GM13976 (cell line): ENCODE results near the gene REL.
"Not testable (repeated sequence)": the region's sequence is repeated elsewhere in the genome, so short reads cannot be mapped to it uniquely, and the experiment has no call there.

Experiments used
- DNase-seq: peaks from one replicate; pipeline ENCODE4 v3.0.0; 2012; ENCODE audit warnings: low spot score
- in situ Hi-C: fragments of 300-500 bp; cut with MboI; formaldehyde crosslinking; loops from one replicate; pipeline ENCODE4 v1.12.0; 2022; ENCODE audit warnings: low sequenced_read_pairs, mixed read lengths, inconsistent platforms; ENCODE audit not compliant: unreplicated experiment
- TF ChIP-seq, protein P1 (sequence below): IDR thresholded peaks from 2 replicates; pipeline ENCODE4 v1.5.1; 2012; ENCODE audit warnings: borderline replicate concordance, mild to moderate bottlenecking; ENCODE audit not compliant: insufficient read depth; ENCODE audit errors: extremely low read depth, missing control alignments, control extremely low read depth

The REL gene

DNA sequence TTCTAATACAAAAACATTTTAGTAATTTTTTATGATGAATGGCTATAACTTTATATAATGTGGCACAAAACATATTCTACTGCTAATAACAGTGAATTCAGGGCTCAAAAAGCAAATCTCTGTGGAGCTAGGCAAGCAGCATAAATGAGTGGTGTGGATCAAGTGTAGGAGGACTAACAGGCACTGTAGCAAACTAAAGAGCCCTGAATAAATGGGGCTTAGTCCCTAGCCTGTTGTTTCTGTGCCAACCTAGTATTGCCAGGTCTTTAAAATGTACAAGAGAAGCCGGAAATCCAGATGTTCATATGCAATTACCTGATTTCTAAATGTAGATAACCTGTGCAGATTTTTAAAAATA lies 18.5 kb downstream of the REL start:
- DNase-seq = no peak
- in situ Hi-C loops = no loop called here
- TF ChIP-seq, protein P1, sequence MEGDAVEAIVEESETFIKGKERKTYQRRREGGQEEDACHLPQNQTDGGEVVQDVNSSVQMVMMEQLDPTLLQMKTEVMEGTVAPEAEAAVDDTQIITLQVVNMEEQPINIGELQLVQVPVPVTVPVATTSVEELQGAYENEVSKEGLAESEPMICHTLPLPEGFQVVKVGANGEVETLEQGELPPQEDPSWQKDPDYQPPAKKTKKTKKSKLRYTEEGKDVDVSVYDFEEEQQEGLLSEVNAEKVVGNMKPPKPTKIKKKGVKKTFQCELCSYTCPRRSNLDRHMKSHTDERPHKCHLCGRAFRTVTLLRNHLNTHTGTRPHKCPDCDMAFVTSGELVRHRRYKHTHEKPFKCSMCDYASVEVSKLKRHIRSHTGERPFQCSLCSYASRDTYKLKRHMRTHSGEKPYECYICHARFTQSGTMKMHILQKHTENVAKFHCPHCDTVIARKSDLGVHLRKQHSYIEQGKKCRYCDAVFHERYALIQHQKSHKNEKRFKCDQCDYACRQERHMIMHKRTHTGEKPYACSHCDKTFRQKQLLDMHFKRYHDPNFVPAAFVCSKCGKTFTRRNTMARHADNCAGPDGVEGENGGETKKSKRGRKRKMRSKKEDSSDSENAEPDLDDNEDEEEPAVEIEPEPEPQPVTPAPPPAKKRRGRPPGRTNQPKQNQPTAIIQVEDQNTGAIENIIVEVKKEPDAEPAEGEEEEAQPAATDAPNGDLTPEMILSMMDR = no peak

DNA sequence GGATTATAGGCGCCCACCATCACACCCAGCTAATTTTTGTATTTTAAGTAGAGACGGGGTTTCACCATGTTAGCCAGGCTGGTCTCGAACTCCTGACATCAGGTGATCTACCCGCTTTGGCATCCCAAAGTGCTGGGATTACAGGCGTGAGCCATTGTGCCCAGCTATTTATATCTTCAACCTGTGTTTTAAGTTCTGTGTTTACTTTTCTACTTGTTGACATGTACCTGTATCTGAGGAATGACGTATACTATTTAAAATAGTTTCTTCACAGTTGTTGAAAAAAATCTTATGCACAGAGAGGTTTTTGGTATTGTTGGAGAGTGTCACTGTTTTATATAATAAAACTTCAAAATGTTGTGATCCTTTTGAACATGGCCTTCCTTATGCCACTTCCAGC lies 19.9 kb downstream of the REL start:
- DNase-seq, in situ Hi-C loops: not testable (repeated sequence)

DNA sequence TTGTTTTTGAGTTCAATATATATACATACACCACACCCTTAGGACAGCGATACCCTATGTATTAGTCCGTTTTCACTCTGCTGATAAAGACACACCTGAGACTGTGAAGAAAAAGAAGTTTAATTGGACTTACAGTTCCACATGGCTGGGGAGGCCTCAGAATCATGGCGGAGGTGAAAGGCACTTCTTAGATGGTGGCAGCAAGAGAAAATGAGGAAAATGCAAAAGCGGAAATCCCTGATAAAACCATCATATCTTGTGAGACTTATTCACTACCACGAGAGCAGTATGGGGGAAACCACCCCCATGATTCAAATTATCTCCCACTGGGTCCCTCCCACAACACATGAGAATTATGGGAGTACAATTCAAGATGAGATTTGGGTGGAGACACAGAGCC lies 24.5 kb downstream of the REL start:
- not testable (repeated sequence) for DNase-seq

DNA sequence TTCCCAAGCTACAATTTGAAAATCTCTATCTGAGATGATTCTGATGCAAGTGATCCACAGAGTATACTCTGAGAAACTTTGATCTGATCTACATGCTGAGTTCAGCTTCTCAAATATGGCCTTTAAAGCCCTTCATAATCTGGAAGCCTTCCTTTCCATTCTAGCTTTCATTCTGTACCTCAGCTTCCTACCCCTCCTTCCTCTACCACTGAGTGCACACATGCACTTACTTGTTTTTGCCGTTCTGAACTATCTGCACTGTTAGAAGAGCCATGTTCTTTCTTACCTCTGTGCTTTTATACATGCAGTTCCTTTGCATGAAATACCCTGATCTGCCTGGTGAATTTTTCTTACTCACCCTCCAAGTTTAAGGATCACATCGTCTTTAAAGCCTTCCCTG lies 25.0 kb downstream of the REL start:
- in situ Hi-C loops = no loop called here
- TF ChIP-seq, protein P1 = no peak
- no peak for DNase-seq

More for the DNA sequence above, 24.5 kb downstream of the REL start:
- in situ Hi-C loops = not testable (repeated sequence)

DNA sequence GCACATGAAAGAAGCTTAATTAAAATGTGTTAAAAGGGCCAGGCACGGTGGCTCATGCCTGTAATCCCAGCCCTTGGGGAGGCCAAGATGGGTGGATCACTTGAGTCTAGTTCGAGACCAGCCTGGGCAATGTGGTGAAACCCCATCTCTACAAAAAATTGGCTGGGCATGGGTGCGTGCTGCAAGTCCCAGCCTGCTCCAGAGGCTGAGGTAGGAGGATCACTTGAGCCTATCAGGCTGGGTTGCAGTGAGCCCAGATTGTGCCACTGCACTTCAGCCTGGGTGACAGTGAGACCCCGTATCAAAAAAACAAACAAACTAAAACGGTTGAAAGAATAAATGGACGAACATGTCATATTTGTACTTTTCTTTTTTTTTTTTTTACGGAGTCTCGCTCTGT lies 26.0 kb downstream of the REL start:
- DNase-seq = no peak
- in situ Hi-C loops = no loop called here
- TF ChIP-seq, protein P1 = no peak

DNA sequence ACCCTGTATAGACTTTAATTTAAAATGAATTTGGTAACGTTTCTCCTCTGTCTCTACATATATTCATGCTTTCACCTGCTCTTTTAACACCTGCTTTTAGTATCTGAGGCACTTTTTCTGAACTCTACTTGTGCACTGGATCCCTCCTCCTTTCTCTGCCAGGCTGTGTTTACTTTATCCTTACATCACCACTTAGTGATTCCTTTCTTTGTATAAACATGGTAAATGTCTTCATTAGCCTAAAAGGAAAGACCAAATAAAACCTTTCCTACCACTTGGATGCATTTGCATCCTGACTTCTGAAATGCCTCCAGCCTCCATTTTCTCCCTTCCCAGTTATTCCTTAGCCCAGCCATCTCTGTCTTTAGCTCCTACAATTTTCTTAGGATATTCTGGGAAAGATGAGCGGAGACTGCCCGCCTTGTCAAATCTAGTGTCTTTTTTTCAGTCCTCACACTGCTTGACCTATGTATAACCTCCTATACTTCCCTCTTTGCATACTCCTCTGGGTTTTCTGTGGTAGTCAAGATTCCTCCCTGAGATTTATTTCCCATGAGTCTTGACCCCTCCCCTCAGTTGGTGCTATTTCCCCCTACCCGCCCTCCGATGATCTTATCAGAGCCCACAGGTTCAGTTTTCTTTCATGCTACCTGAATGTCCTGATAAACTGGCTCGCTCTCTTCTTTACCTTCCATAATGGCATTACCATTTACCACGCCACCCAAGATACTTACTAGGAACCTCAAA lies 44.8 kb downstream of the REL start:
- DNase-seq = no peak
- TF ChIP-seq, protein P1 = no peak
- in situ Hi-C loops = no loop called here

DNA sequence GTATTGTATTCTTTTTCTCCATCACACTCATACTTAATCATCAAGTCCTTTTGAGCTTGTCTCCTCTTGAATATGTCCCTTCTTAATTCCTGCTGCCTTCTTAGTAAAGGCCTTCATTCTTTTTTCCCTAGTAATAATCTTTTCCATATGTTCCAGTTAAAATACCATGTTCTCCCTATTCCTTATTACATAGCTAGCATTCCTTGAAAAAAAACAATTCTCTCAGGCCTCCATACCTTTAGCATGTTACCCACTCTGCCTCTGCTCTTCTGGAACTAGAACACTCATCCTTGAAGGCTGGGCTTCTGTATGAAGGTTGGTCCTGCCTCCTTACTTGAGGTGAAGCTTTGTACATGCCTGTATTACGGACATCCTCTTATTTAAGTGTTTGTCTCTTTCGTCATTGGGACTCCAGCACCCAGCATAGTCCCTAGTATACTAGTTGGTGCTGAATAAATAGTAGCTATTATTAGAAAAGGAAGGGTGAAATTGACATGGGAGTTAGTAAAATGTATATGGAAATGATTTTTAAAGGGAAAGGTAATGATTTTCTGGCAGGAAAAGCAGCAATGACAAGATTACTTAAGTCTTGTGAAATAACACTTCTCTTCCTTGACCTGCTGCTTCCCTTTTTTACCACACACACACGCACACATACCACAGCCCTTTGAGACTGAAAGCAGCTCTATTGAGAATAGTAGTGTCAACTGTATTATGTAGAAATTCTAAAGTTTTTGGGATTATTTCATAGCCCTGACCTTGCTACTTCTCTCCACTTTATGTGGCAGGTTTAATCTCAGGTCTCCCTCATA lies 45.6 kb downstream of the REL start:
- in situ Hi-C loops = no loop called here
- no peak for DNase-seq
- TF ChIP-seq, protein P1 = no peak

DNA sequence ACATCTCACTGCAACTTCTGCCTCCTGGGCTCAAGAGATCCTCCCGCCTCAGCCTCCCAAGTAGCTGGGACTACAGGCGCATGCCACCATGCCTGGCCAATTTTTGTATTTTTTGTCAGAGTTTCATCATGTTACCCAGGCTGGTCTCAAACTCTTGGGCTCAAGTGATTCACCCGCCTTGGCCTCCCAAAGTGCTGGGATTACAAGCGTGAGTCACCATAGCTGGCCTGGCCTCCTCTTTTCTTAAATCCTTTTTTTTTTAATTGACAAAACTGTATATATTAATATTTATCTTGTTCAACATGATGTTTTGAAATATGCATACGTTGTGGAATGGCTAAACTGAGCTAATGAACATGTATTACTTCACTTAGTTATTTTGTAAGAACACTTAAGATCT lies 50.7 kb downstream of the REL start:
- DNase-seq, in situ Hi-C loops: not testable (repeated sequence)
